ENCODE data around the gene LSM3.

- TF ChIP-seq CTCF (IDR thresholded peaks at IDR 0.05), result no peak
- TF ChIP-seq POLR2AphosphoS5 (IDR thresholded peaks at IDR 0.05), result no peak
- TF ChIP-seq EP300 (IDR thresholded peaks at IDR 0.05), result no peak
These were observed 25.0 kb upstream of the LSM3 start for GRCh38 chr3:14153663-14154062.

Measured in gastroesophageal sphincter (tissue), 3 donors.